Sigmoid colon (tissue), 7 donors: ENCODE results near the gene PDE7B. TPM values are rescaled to one million over a fixed set of nuclear protein-coding genes. Genes with fewer than 3 reads are reported as not detected.

Experiments used
- DNase-seq: peaks from one replicate; pipeline ENCODE4 v3.0.0-alpha.2; 2019
- H3K27ac ChIP-seq, 4 donors: fragments of 200-600 bp; sonication (generic); one replicate each; pipeline ENCODE4 v1.5.1; 2016 to 2019; ENCODE audit warnings: mild to moderate bottlenecking in 1 of 4
- H3K27me3 ChIP-seq, 3 donors: fragments of 200-600 bp; sonication (generic); one replicate each; pipeline ENCODE4 v1.5.1; 2019; ENCODE audit warnings: mild to moderate bottlenecking in 1 of 3
- H3K36me3 ChIP-seq, 4 donors: fragments of 200-600 bp; sonication (generic); one replicate each; pipeline ENCODE4 v1.5.1; 2016 to 2019
- H3K4me1 ChIP-seq, 4 donors: fragments of 200-600 bp; sonication (generic); one replicate each; pipeline ENCODE4 v1.5.1; 2017 to 2019
- H3K4me3 ChIP-seq, 4 donors: fragments of 200-600 bp; sonication (generic); one replicate each; pipeline ENCODE4 v1.5.1; 2017 to 2019; ENCODE audit warnings: mild to moderate bottlenecking in 2 of 4, moderate library complexity in 1 of 4
- H3K9me3 ChIP-seq, 4 donors: fragments of 200-600 bp in 3 of 4; sonication (generic) in 3 of 4; one replicate each; pipeline versions ENCODE4 v1.5.1 to v1.6.1; 2013 to 2019
- EP300 ChIP-seq, 4 donors: sonication (generic); formaldehyde crosslinking; IDR thresholded peaks; one replicate each; pipeline ENCODE4 v1.6.1; 2017; ENCODE audit warnings: antibody characterized with exemption in 4 of 4
- POLR2A ChIP-seq, 2 donors: fragments of 450-650 bp; IDR thresholded peaks; one replicate each; pipeline ENCODE4 v1.6.1; 2016; ENCODE audit warnings: antibody characterized with exemption in 2 of 2, mild to moderate bottlenecking in 2 of 2, moderate library complexity in 2 of 2
- POLR2AphosphoS5 ChIP-seq, 4 donors: sonication (generic); formaldehyde crosslinking; IDR thresholded peaks; one replicate each; pipeline ENCODE4 v1.6.1; 2017; ENCODE audit warnings: antibody characterized with exemption in 4 of 4
- WGBS, 2 donors: extraction: QIAGEN DNeasy Blood & Tissue Kit; methylation state at CpG; one replicate each; pipeline ENCODE4 v1.1.7; 2013; 5-methylcytosine and 5-hydroxymethylcytosine counted together
- intact Hi-C: fragments of 100-400 bp; cut with DNase I; formaldehyde crosslinking; loops from one replicate; pipeline ENCODE4 v1.15.1; 2023
- polyA plus RNA-seq, 3 donors: library from polyadenylated mRNA; stranded (reverse); fragments of 200-250 nt; gene quantifications; one replicate each; pipeline ENCODE4 v1.2.3, GENCODE V29; 2013
- total RNA-seq, 4 donors: library from RNA; depleted of rRNA; stranded (reverse); fragments of >200 nt; gene quantifications; one replicate each; pipeline ENCODE4 v1.1.0, GENCODE V29; 2016
- TF ChIP-seq, protein P1 (sequence below), 4 experiments: fragments of 450-650 bp in 3 of 4; fragments of 200-600 bp in 1 of 4; IDR thresholded peaks; one replicate each; pipeline ENCODE4 v1.5.1; 2016 to 2019; ENCODE audit warnings: antibody characterized with exemption in 4 of 4, mild to moderate bottlenecking in 3 of 4, moderate library complexity in 2 of 4
- donor health status: healthy with polysubstance abuse.
- donor health status: Bipolar disorder and iron deficiency.
- donor health status: healthy.

Gene PDE7B
- total and polyA plus RNA-seq, 7 donors: 1.1 to 10.3 (median 6.3) TPM

DNA sequence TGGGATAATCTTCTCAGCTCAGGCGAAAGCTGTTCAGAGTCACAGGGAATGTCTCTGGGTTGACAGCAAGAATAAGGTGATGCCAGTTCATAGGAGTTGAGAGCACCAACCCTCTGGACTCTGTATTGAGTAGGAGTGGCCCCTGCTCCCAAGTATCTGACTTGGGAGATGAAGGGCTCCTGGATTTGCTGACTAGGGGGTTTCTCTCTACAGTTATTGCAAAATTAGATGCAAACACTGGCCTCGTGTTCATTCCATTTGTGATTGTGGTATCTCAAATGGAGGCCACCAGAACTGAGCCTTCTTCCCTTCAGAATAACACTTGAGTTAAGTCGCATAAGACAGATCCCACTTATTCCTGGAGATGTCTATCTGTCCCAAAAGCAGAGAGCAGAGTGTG, 135.7 kb downstream of the PDE7B start:
- Histone ChIP-seq H3K27ac (no peak overlapping the region), H3K4me1 (no peaks in the 10 kb centered on the region), H3K27me3 (no peaks in the 10 kb centered on the region), H3K36me3 (no peaks in the 10 kb centered on the region), H3K9me3 (no peaks in the 10 kb centered on the region), H3K4me3 (no peak overlapping the region)
- intact Hi-C loops: no loop called here
- no peak for TF ChIP-seq POLR2AphosphoS5 (IDR thresholded peaks at IDR 0.05)
- TF ChIP-seq POLR2A (IDR thresholded peaks at IDR 0.05): no peak
- TF ChIP-seq, protein P1, sequence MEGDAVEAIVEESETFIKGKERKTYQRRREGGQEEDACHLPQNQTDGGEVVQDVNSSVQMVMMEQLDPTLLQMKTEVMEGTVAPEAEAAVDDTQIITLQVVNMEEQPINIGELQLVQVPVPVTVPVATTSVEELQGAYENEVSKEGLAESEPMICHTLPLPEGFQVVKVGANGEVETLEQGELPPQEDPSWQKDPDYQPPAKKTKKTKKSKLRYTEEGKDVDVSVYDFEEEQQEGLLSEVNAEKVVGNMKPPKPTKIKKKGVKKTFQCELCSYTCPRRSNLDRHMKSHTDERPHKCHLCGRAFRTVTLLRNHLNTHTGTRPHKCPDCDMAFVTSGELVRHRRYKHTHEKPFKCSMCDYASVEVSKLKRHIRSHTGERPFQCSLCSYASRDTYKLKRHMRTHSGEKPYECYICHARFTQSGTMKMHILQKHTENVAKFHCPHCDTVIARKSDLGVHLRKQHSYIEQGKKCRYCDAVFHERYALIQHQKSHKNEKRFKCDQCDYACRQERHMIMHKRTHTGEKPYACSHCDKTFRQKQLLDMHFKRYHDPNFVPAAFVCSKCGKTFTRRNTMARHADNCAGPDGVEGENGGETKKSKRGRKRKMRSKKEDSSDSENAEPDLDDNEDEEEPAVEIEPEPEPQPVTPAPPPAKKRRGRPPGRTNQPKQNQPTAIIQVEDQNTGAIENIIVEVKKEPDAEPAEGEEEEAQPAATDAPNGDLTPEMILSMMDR (IDR thresholded peaks at IDR 0.05): no peak
- TF ChIP-seq EP300 (IDR thresholded peaks at IDR 0.05): no peak
- DNase-seq: no peak
- WGBS, 2 donors: 89 to 90% methylated on average over 3 of the region's 3 CpGs

GRCh38 chr6:135990439-135990838, 138.9 kb downstream of the PDE7B start:
- H3K36me3 ChIP-seq: no peaks in the 10 kb centered on the region
- intact Hi-C loops: no loop called here
- H3K27ac ChIP-seq: no peak overlapping the region
- H3K4me1 ChIP-seq: no peaks in the 10 kb centered on the region
- DNase-seq: no peak
- H3K4me3 ChIP-seq: no peak overlapping the region
- H3K27me3 ChIP-seq: no peaks in the 10 kb centered on the region
- H3K9me3 ChIP-seq: no peaks in the 10 kb centered on the region
- 85 to 86% methylated on average over 4 of the region's 4 CpGs for WGBS, 2 donors
- TF ChIP-seq, protein P1 (IDR thresholded peaks at IDR 0.05): no peak
- TF ChIP-seq EP300 (IDR thresholded peaks at IDR 0.05): no peak
- no peak for TF ChIP-seq POLR2A (IDR thresholded peaks at IDR 0.05)
- TF ChIP-seq POLR2AphosphoS5 (IDR thresholded peaks at IDR 0.05): no peak

GRCh38 chr6:135990855-135991464, 139.5 kb downstream of the PDE7B start:
- intact Hi-C loops: no loop called here
- WGBS, 2 donors: 69 to 86% methylated on average over 4 of the region's 4 CpGs
- Histone ChIP-seq H3K4me1 (no peaks in the 10 kb centered on the region), H3K9me3 (no peaks in the 10 kb centered on the region), H3K36me3 (no peaks in the 10 kb centered on the region), H3K4me3 (no peak overlapping the region), H3K27ac (no peak overlapping the region), H3K27me3 (no peaks in the 10 kb centered on the region)
- TF ChIP-seq POLR2A (IDR thresholded peaks at IDR 0.05): no peak
- no peak for TF ChIP-seq EP300 (IDR thresholded peaks at IDR 0.05)
- TF ChIP-seq POLR2AphosphoS5 (IDR thresholded peaks at IDR 0.05): no peak
- TF ChIP-seq, protein P1 (IDR thresholded peaks at IDR 0.05): no peak
- no peak for DNase-seq

DNA sequence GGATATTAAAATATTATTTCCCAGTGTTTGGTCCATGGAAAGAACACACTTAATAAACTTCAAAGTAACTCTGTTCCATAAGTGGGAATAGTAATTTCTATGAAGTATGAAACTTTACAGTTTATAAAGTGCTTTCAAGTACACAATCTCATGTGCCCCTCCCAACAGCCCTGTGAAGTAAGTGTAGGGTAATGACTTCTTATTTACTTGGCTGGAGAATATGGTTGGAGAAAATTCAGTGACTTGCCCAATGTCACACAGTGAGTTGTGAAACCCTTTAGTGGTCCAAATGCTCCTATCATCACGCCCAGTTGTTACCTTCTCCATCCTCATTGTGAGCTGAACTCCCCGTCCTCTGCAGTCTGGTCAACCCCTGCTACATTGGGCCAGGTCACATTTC, 141.2 kb downstream of the PDE7B start:
- Histone ChIP-seq H3K36me3 (no peaks in the 10 kb centered on the region), H3K9me3 (no peaks in the 10 kb centered on the region), H3K27ac (no peak overlapping the region), H3K27me3 (no peaks in the 10 kb centered on the region), H3K4me1 (no peaks in the 10 kb centered on the region), H3K4me3 (no peak overlapping the region)
- TF ChIP-seq POLR2AphosphoS5 (IDR thresholded peaks at IDR 0.05): no peak
- TF ChIP-seq, protein P1 (IDR thresholded peaks at IDR 0.05): no peak
- no peak for TF ChIP-seq POLR2A (IDR thresholded peaks at IDR 0.05)
- TF ChIP-seq EP300 (IDR thresholded peaks at IDR 0.05): no peak
- no peak for DNase-seq
- intact Hi-C loops: no loop called here
- WGBS, 2 donors: 74 to 90% methylated on average over 2 of the region's 2 CpGs

- no peak for DNase-seq
- H3K4me3 ChIP-seq: no peak overlapping the region
- intact Hi-C loops: no loop called here
- no peak overlapping the region for H3K27ac ChIP-seq
- H3K4me1 ChIP-seq: no peaks in the 10 kb centered on the region
- no peaks in the 10 kb centered on the region for H3K9me3 ChIP-seq
- TF ChIP-seq, protein P1 (IDR thresholded peaks at IDR 0.05): no peak
- no peak for TF ChIP-seq POLR2AphosphoS5 (IDR thresholded peaks at IDR 0.05)
- TF ChIP-seq POLR2A (IDR thresholded peaks at IDR 0.05): no peak
- TF ChIP-seq EP300 (IDR thresholded peaks at IDR 0.05): no peak
- no peaks in the 10 kb centered on the region for H3K27me3 ChIP-seq
- WGBS, 2 donors: 67 to 77% methylated on average over 3 of the region's 3 CpGs
- no peaks in the 10 kb centered on the region for H3K36me3 ChIP-seq
These were observed 141.9 kb downstream of the PDE7B start for GRCh38 chr6:135993361-135993760.
